ENCODE data around the gene FAM210B. TPM values are rescaled to one million over a fixed set of nuclear protein-coding genes. Genes with fewer than 3 reads are reported as not detected.
"Not testable (repeated sequence)": the region's sequence is repeated elsewhere in the genome, so short reads cannot be mapped to it uniquely, and the experiment has no call there.

The FAM210B gene
- total RNA-seq, 4 donors from 2014 or later: 15.3 to 30.7 (median 25.5) TPM

GRCh38 chr20:56409956-56410355, 51.2 kb downstream of the FAM210B start:
- no peaks in the 10 kb centered on the region for H3K27me3 ChIP-seq
- TF ChIP-seq POLR2AphosphoS5 (IDR thresholded peaks at IDR 0.05) (no peak), EP300 (IDR thresholded peaks at IDR 0.05; ENCODE audit: low read depth) (no peak), CTCF (IDR thresholded peaks at IDR 0.05) (no peak), POLR2A (IDR thresholded peaks at IDR 0.05) (no peak)
- H3K27ac ChIP-seq: peak overlapping the region in 2 of 4 donors; percentile 33 to 41

GRCh38 chr20:56411287-56411686, 52.5 kb downstream of the FAM210B start:
- intact Hi-C loops (cut with DNase I; ENCODE audit: low total_unique reads); H3K4me3 ChIP-seq; H3K9me3 ChIP-seq; DNase-seq; H3K27me3 ChIP-seq; in situ Hi-C loops (cut with MboI; ENCODE audit: low pct_ligation_motif_present in 1 of 4, low pct_unique_long_range_greater_than_20kb in 1 of 4, low sequenced_read_pairs in 3 of 4): not testable (repeated sequence)
- peaks cover 0 to 12% (median 0%) of the 10 kb centered on the region in 4 donors for H3K4me1 ChIP-seq
- WGBS, 2 donors (ENCODE audit: low coverage in 1 of 2): 95% methylated on average over 7 of the region's 7 CpGs; no CpG with 5 or more reads in 1 of the 2 donors
- H3K36me3 ChIP-seq: peaks cover 0 to 17% (median 8%) of the 10 kb centered on the region in 4 donors
- H3K27ac ChIP-seq: peak overlapping the region; percentile 49 to 56 (median 56)

More at GRCh38 chr20:56409956-56410355, 51.2 kb downstream of the FAM210B start:
- intact Hi-C loops (cut with DNase I; ENCODE audit: low total_unique reads) (loop anchor here (5.0 kb wide), 1 partner anchor 167 kb away; no protein-coding TSS in a partner anchor), in situ Hi-C loops (cut with MboI; ENCODE audit: low pct_ligation_motif_present in 1 of 4, low pct_unique_long_range_greater_than_20kb in 1 of 4, low sequenced_read_pairs in 3 of 4) (loop anchor here in 1 of 4 donors (10.0 kb wide), 1 partner anchor 55 kb away; the partner anchor contains the start of gene RTF2)
- H3K36me3 ChIP-seq: peaks cover 0 to 30% (median 14%) of the 10 kb centered on the region in 4 donors
- no peak for DNase-seq
- H3K4me1 ChIP-seq: peaks cover 0 to 12% (median 0%) of the 10 kb centered on the region in 4 donors
- H3K9me3 ChIP-seq: no peaks in the 10 kb centered on the region
- H3K4me3 ChIP-seq: no peak overlapping the region
- 89% methylated on average over 1 of the region's 1 CpG; no CpG with 5 or more reads in 1 of the 2 donors for WGBS, 2 donors (ENCODE audit: low coverage in 1 of 2)

- DNase-seq: no peak
- H3K4me1 ChIP-seq: peaks cover 0 to 12% (median 0%) of the 10 kb centered on the region in 4 donors
- TF ChIP-seq EP300 (IDR thresholded peaks at IDR 0.05; ENCODE audit: low read depth) (no peak), POLR2A (IDR thresholded peaks at IDR 0.05) (peak; percentile 48), POLR2AphosphoS5 (IDR thresholded peaks at IDR 0.05) (peak in 2 of 3 donors; percentile 9 to 47)
- H3K36me3 ChIP-seq: peaks cover 0 to 11% (median 5%) of the 10 kb centered on the region in 4 donors
- H3K27me3 ChIP-seq: no peaks in the 10 kb centered on the region
- in situ Hi-C loops (cut with MboI; ENCODE audit: low pct_ligation_motif_present in 1 of 4, low pct_unique_long_range_greater_than_20kb in 1 of 4, low sequenced_read_pairs in 3 of 4) (no loop called here), intact Hi-C loops (cut with DNase I; ENCODE audit: low total_unique reads) (no loop called here)
- WGBS, 2 donors (ENCODE audit: low coverage in 1 of 2): 56% methylated on average over 4 to 10 of the region's 10 CpGs
- no peaks in the 10 kb centered on the region for H3K9me3 ChIP-seq
- H3K4me3 ChIP-seq: peak within 1 kb of the TSS in 2 of 4 donors; percentile 4 to 8
- H3K27ac ChIP-seq: peak within 1 kb of the TSS; percentile 49 to 56 (median 56)
These were observed 53.1 kb downstream of the FAM210B start, which contains the start of gene CASS4 for GRCh38 chr20:56411759-56412472. Gene CASS4, plus strand, starts transcription at chr20:56412260. Its CDS starts 199 bp downstream, at chr20:56412459.

- no peaks in the 10 kb centered on the region for H3K9me3 ChIP-seq
- WGBS, 2 donors (ENCODE audit: low coverage in 1 of 2): 72 to 86% methylated on average over 7 of the region's 7 CpGs
- TF ChIP-seq POLR2AphosphoS5 (IDR thresholded peaks at IDR 0.05) (no peak), EP300 (IDR thresholded peaks at IDR 0.05; ENCODE audit: low read depth) (no peak)
- H3K27me3 ChIP-seq: no peaks in the 10 kb centered on the region
- peak overlapping the region in 2 of 4 donors; percentile 4 to 8 for H3K4me3 ChIP-seq
- H3K4me1 ChIP-seq: peaks cover 0 to 12% (median 0%) of the 10 kb centered on the region in 4 donors
- in situ Hi-C loops (cut with MboI; ENCODE audit: low pct_ligation_motif_present in 1 of 4, low pct_unique_long_range_greater_than_20kb in 1 of 4, low sequenced_read_pairs in 3 of 4) (no loop called here), intact Hi-C loops (cut with DNase I; ENCODE audit: low total_unique reads) (no loop called here)
- H3K27ac ChIP-seq: peak overlapping the region; percentile 49 to 56 (median 56)
- no peak for DNase-seq
- H3K36me3 ChIP-seq: peaks cover 0 to 6% (median 3%) of the 10 kb centered on the region in 4 donors
These were observed 53.7 kb downstream of the FAM210B start for GRCh38 chr20:56412473-56412790.

- Histone ChIP-seq H3K27ac (peak overlapping the region; percentile 49 to 56 (median 56)), H3K36me3 (peaks cover 0 to 2% (median under 1%) of the 10 kb centered on the region in 4 donors), H3K9me3 (no peaks in the 10 kb centered on the region), H3K4me1 (peaks cover 0 to 12% (median 0%) of the 10 kb centered on the region in 4 donors), H3K4me3 (peak overlapping the region in 2 of 4 donors; percentile 4 to 8), H3K27me3 (no peaks in the 10 kb centered on the region)
- 92 to 100% methylated on average over 3 of the region's 3 CpGs for WGBS, 2 donors (ENCODE audit: low coverage in 1 of 2)
- in situ Hi-C loops (cut with MboI; ENCODE audit: low pct_ligation_motif_present in 1 of 4, low pct_unique_long_range_greater_than_20kb in 1 of 4, low sequenced_read_pairs in 3 of 4) (no loop called here), intact Hi-C loops (cut with DNase I; ENCODE audit: low total_unique reads) (no loop called here)
- TF ChIP-seq EP300 (IDR thresholded peaks at IDR 0.05; ENCODE audit: low read depth) (no peak), CTCF (IDR thresholded peaks at IDR 0.05) (no peak), POLR2AphosphoS5 (IDR thresholded peaks at IDR 0.05) (no peak), POLR2A (IDR thresholded peaks at IDR 0.05) (no peak)
- no peak for DNase-seq
These were observed 54.2 kb downstream of the FAM210B start for GRCh38 chr20:56412949-56413348.

All from transverse colon (tissue), 4 donors.